Fibroblast of the aortic adventitia (primary cell): ENCODE measurements around the gene RYK. TPM values are rescaled to one million over a fixed set of nuclear protein-coding genes. Genes with fewer than 3 reads are reported as not detected.
"Not testable (repeated sequence)": the region's sequence is repeated elsewhere in the genome, so short reads cannot be mapped to it uniquely, and the experiment has no call there.

Experiments used
- DNase-seq: peaks from one replicate; pipeline ENCODE4 v3.0.0-alpha.2; 2010; ENCODE audit warnings: low read depth
- H3K4me3 ChIP-seq: 2 replicates; pipeline ENCODE4 v1.5.1; 2011; ENCODE audit warnings: low read depth, mild to moderate bottlenecking, control low read depth, low read length, moderate library complexity
- total RNA-seq: library from RNA; depleted of rRNA; stranded (reverse); fragments of >200 nt; gene quantifications from 2 replicates; pipeline ENCODE4 v1.2.3, GENCODE V29; 2012; ENCODE audit warnings: low replicate concordance
- TF ChIP-seq, protein P1 (sequence below): IDR thresholded peaks from 2 replicates; pipeline ENCODE4 v1.5.1; 2011; ENCODE audit warnings: mild to moderate bottlenecking, low read length, control low read depth, inconsistent platforms; ENCODE audit not compliant: insufficient read depth

The RYK gene
- total RNA-seq, 1 donor, result 87.2 TPM

DNA sequence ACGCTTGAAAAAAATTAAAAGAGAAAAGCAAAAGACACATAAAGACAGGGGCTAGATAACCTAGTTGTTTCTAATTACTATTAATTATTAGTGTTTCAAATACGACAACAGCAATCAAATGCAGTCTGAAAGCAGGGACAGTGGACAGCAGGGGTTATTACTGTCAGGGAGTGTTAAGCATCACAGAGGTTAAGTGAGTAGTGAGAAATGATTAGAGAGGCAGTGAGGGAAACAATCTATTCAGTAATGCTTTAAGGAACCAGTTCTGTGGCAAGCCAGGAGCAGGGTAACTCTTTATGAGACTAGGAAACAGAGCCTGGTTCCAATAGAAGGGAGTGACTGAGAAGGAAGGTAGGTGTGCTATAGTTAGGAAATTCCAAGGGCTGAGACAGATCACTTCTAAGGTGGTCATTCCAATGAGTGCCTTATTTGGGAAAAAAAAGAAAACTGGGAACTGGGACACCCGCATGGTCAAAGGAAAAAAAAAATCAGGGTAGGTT is 15.0 kb downstream of the RYK start:
- no peak overlapping the region for H3K4me3 ChIP-seq
- no peak for DNase-seq
- TF ChIP-seq, protein P1, sequence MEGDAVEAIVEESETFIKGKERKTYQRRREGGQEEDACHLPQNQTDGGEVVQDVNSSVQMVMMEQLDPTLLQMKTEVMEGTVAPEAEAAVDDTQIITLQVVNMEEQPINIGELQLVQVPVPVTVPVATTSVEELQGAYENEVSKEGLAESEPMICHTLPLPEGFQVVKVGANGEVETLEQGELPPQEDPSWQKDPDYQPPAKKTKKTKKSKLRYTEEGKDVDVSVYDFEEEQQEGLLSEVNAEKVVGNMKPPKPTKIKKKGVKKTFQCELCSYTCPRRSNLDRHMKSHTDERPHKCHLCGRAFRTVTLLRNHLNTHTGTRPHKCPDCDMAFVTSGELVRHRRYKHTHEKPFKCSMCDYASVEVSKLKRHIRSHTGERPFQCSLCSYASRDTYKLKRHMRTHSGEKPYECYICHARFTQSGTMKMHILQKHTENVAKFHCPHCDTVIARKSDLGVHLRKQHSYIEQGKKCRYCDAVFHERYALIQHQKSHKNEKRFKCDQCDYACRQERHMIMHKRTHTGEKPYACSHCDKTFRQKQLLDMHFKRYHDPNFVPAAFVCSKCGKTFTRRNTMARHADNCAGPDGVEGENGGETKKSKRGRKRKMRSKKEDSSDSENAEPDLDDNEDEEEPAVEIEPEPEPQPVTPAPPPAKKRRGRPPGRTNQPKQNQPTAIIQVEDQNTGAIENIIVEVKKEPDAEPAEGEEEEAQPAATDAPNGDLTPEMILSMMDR, result no peak

DNA sequence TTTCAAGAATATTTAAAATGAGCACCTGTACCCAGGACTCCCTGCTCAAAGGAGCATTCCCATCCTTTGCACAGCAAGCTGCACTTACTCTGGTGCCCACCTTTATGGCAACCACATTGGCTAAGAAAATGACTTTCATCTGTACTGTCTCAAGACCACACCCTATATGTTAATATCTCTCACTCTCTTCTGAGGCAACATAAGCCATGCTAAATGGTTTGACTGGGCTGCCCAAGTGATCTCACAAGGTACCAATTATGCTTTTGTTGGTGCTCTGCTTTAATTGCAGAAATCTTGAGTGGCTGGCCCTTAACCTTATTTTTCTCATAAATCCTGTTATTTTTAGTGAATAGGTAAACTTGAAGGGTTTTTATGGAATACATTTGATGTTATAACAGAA is 17.7 kb downstream of the RYK start:
- TF ChIP-seq, protein P1, result no peak
- no peak overlapping the region for H3K4me3 ChIP-seq
- DNase-seq, result no peak

DNA sequence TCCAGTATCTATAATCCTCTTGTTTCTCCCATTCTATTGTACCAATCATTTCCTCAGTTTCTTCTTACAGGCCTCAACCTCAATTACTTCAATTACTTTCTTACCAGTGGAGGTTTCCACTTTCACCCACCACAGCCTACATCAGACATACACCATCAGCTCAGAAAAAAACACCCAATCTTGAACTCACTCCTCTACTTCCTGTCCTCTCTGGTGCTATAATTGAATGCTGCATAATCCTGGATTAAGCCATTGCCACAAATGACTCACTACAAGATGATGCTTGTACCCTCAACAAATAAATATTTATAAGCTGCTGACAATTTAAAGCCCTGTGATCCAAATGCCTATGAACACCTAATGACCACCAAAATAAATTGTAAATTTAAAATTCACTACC is 18.5 kb downstream of the RYK start:
- TF ChIP-seq, protein P1, result no peak
- no peak overlapping the region for H3K4me3 ChIP-seq
- DNase-seq, result no peak

DNA sequence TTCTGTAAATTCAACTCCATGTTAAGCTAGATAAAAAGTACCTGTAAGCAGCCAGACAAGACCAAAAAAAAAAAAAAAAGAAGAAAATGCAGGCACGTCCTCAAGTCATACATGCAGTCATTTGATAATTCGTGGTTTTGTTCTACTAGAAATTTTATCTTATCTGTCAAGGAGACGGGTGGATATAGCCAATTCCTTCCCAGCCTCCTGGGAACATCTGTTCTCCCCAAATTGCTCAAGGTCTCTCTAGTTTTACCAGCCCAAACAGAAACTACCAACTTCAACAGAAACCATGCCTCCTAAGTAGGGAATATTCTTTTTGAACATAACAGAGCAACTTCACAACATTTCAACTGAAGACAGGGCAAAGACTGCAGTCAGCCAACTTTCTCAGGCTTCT is 19.5 kb downstream of the RYK start:
- TF ChIP-seq, protein P1, result no peak
- no peak overlapping the region for H3K4me3 ChIP-seq
- peak; percentile 75 for DNase-seq

DNA sequence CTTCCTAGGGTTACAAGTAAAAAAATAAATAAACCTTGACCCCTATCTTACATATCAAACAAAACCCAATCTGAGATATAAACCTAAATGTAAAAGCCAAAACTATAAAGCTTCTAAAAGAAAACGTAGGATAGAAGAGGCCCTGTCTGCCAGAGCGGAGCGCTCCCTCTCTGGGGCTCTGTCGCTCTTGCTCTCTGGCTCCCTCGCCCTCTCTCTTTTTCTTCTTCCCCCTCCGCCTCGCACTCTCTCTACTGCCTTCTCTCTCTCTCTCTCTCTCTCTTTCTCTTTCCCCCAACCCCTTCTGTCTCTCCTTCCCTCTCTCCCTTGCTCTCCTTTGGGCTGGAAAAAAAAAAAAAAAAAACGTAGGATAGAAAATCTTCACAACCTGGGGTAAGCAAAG is 21.6 kb downstream of the RYK start:
- TF ChIP-seq, protein P1, result no peak
- H3K4me3 ChIP-seq, result no peak overlapping the region
- no peak for DNase-seq

DNA sequence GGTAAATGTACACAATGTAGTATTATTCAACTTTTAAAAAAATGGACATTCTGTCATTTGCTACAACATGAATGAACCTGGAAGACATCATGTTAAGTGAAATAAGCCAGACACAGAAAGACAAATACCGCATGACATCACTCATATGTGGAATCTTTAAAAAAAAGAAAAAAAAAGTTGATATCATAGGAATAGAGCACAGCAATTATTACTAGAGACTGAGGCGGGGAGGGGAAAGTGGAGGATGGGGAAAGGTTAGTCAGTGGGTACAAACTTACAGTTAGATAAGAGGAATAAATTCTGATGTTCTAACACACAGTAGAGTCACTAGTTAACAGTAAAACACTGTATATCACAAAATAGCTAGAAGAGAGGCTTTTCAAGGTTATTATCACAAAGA is 22.2 kb downstream of the RYK start:
- TF ChIP-seq, protein P1, result no peak
- DNase-seq, result peak; percentile 37
- H3K4me3 ChIP-seq, result no peak overlapping the region

DNA sequence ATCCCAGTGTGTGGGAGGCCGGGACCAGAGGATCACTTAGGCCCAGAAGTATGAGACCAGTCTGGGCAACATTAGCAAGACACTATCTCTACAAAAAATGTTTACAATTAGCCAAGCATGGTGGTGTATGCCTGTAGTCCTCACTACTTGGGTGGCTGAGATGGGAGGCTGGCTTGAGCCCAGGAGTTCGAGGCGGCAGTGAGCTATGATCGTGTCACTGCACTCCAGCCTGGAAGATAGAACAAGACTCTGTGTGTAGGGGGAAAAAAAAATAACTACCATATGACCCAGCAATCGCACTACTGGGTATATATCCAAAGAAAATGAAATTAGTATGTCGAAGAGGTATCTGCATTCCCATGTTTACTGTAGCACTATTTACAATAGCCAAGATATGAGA is 22.6 kb downstream of the RYK start:
- TF ChIP-seq, protein P1, result no peak
- DNase-seq, result no peak
- H3K4me3 ChIP-seq, result no peak overlapping the region

DNA sequence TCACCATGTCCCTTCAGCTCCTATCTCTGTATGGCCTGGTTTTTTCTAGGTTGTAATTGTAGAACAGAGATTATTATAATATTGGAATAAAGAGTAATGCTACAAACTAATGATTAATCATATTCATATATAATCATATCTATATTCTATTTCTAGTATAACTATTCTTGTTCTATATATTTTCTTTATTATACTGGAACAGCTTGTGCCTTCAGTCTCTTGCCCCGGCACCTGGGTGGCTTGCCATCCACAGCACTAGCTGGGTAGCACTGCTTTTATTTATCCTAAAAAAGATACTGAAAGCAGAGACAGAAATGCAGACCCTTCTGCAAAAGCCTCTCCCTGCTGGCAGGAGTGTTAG is 25.9 kb downstream of the RYK start:
- DNase-seq, result not testable (repeated sequence)

More for the DNA sequence above, 25.9 kb downstream of the RYK start:
- not testable (repeated sequence) for H3K4me3 ChIP-seq
